Suppressor macrophage treated with lipopolysaccharide for 1 hour (primary cell): ENCODE data around the gene MALRD1.
A peak's percentile ranks its signal among the peaks of the same experiment; 100 is the strongest.

Experiments
- DNase-seq, 3 donors: peaks; one replicate each; pipeline ENCODE4 v3.0.0-alpha.2; 2020 to 2022

Gene MALRD1

GRCh38 chr10:19408924-19409323 lies 360.3 kb downstream of the MALRD1 start:
- DNase-seq: no peak

- DNase-seq: no peak
These were observed 362.5 kb downstream of the MALRD1 start for GRCh38 chr10:19411119-19411518.

DNA sequence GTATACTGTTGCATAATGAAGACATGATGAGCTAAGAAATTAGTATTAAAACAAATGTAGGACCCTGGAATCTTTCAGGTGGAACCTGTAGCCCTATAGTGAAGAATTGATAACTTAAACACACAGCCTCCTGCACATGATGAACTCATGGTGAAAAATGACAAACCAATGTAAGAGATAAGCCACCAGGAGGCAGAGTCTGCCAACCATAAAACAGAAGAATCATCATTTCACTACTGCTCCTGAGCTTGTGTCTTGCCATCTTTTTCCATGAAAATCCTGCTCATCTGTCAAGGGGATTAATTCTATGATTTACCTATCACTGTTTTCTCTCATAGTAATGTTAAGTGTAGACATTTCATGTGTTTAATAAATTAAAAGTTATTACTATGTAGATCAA lies 363.9 kb downstream of the MALRD1 start:
- DNase-seq: peak; percentile 25 to 52 (median 32)

GRCh38 chr10:19416164-19416563 lies 367.6 kb downstream of the MALRD1 start:
- DNase-seq: no peak

DNA sequence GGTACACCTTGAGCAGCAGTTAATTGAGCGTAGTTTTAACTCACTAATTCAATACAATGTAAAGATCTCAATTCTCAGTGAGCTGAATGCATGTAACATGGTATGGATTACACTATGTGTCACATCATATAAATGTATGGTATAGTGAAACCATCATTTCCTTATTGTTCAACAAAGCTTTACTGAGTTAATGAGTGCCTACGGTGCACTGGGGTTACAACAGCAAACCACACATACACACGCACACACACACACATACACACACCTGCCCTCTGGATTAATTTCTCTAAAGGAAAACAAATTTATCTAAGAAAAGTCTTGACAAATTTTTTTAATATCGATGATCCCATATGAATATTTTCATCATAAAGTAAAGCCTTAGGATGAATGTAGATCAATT lies 369.1 kb downstream of the MALRD1 start:
- no peak for DNase-seq

DNA sequence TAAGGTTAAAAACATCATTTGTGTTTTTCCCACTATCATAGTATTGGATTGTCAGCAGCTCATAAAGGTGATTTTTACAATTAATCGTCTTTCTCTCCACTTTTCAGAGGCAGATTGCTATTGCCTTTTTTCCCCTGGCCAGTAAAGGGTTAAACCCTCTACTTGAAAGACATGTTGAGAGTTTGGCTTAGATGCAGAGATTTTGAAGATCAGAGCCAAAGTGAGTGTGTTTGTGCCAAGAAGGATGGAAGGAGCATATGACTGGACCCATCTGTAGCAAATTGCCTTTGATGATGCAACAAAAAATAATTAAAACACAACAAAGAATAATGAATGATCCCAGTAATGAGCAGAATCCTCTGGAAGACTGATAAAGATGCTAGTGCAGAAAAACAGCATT lies 373.1 kb downstream of the MALRD1 start:
- DNase-seq: no peak

- DNase-seq: no peak
These were observed 377.4 kb downstream of the MALRD1 start for GRCh38 chr10:19426034-19426433.

GRCh38 chr10:19431622-19432351 lies 383.2 kb downstream of the MALRD1 start:
- DNase-seq: no peak

GRCh38 chr10:19449860-19450259 lies 401.3 kb downstream of the MALRD1 start:
- no peak for DNase-seq

DNA sequence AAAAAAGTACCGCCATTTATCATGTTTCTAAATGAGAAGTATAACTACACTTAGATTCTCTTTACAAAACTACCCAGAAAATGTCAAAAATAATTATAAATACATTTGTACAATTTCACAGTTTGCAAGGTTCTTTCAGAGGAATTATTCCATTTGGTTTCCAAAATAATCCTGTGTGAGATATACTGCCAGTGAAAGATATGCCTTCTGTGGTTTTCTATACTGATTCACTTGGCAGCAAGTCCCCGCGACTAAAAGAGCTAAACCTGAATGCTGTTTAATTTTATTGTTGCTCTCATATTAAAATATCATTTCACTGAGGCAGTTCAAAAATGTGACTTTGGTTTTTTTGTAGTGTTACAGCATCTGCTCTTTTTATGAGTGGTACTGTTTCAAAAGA lies 402.8 kb downstream of the MALRD1 start:
- no peak for DNase-seq

GRCh38 chr10:19451937-19452336 lies 403.3 kb downstream of the MALRD1 start:
- DNase-seq: no peak

GRCh38 chr10:19453967-19454366 lies 405.4 kb downstream of the MALRD1 start:
- no peak for DNase-seq

DNA sequence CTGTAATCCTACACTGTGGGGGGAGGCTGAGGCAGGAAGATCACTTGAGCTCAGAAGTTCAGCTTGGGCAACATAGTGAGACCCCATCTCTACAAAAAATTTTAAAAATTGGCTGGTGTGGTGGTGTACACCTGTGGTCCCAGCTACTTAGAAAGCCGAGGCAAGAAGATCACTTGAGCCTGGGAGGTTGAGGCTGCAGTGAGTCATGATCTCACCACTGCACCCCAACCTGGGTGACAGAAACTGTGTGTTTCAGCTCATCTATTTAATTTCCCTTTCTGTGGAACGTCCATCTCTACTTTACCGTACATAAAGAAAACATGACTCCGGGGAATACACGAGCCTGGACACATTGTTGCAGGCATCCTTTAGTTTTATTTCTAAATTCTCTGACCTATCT lies 413.0 kb downstream of the MALRD1 start:
- DNase-seq: no peak

DNA sequence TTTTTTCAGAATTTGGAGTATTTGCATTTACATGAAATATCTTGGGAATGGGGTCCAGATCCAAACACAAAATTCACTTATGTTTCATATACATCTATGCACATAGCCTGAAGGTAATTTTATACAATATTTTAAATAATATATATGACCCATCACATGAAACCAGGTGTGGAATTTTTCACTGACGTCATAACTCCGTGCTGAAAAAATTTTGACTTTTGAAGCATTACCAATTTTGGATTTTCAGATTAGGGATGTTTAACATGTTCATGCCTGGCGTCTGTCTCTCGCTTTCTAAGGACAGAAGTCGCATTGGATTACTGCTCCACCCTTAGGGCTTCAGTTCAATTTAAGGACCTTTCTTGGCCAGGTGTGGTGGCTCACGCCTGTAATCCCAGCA lies 418.1 kb downstream of the MALRD1 start:
- no peak for DNase-seq

GRCh38 chr10:19468413-19468812 lies 419.8 kb downstream of the MALRD1 start:
- DNase-seq: no peak

DNA sequence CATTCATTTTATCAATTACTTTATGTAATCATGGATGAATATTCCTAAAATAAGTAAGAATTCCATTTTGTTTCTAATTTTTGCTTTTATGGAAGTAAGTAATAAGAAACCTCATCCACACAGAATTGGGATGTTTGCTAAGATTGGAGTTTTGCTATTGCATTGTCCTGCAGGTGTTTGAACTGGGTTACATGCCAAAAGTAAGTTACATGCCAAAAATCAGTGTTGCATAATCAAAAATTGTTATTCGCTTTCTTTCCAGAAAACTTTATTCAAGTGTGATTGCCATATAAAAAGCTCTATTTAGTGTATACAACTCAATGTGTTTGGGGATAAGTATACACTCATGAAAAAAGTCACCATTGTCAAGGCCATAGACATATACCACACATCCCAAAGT lies 420.9 kb downstream of the MALRD1 start:
- no peak for DNase-seq

- DNase-seq: no peak
These were observed 431.3 kb downstream of the MALRD1 start for GRCh38 chr10:19479854-19480253.

GRCh38 chr10:19480353-19480752 lies 431.8 kb downstream of the MALRD1 start:
- no peak for DNase-seq

DNA sequence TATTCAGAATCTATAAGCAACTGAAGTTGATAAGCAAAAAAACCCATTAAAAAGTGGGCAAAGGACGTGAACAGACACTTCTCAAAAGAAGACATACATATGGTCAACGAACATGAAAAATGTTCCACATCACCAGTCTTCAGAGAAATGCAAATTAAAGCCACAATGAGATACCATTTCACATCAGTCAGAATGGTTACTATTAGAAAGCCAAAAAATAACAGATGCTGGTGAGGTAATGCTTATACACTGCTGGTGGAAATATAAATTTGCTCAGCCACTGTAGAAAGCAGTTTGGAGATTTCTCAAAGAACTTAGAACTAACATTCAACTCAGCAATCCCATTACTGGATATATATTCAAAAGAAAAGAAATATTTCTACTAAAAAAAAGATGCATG lies 434.8 kb downstream of the MALRD1 start:
- DNase-seq: no peak

- peak in 2 of 3 donors; percentile 9 to 13 for DNase-seq
These were observed 440.1 kb downstream of the MALRD1 start for GRCh38 chr10:19488592-19489280.

DNA sequence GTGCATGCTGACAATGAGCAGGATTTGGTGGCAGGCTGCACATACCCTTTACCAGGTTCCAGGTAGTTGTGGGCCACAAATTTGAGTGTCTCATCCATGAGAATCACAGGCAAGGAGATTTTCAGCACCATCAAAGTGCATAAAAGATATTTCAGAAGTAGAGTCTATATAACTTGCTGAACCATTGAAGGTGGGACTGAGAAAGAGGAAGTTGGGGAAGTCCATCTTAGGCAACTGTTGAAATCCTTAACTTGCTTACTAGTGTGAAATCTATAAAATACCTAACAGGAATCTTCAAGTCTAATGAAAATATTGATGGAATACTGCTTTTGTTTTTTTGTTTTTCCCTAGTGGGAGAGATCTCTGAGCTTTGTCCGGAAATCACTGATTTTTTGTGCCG lies 442.6 kb downstream of the MALRD1 start:
- DNase-seq: peak; percentile 24 to 55 (median 52)

GRCh38 chr10:19493917-19494316 lies 445.3 kb downstream of the MALRD1 start:
- no peak for DNase-seq

- no peak for DNase-seq
These were observed 448.4 kb downstream of the MALRD1 start for GRCh38 chr10:19497026-19497425.

GRCh38 chr10:19498393-19499290 lies 450.0 kb downstream of the MALRD1 start:
- DNase-seq: no peak
